Naive thymus-derived CD4-positive, alpha-beta T cell (primary cell): ENCODE results near the gene SOX12. TPM values are rescaled to one million over a fixed set of nuclear protein-coding genes. Genes with fewer than 3 reads are reported as not detected.

Experiments used
- polyA plus RNA-seq, 2 donors: library from polyadenylated mRNA; unstranded; fragments of 300-500 nt; fragmentation: Illumina TruSeq; gene quantifications; one replicate each; pipeline ENCODE4 v1.2.3, GENCODE V29; 2021
- total RNA-seq, 6 experiments: library from RNA in 5 of 6; stranded (reverse) in 5 of 6; gene quantifications; 1 replicate in 5 of 6; 2 replicates in 1 of 6; pipeline ENCODE4 v1.2.3 and lab custom pipeline; 2021 to 2026

Gene SOX12
- total and polyA plus RNA-seq, 7 experiments from 2014 or later = 0.89 to 15.1 (median 9.4) TPM

Other genes starting within 250 kb of the SOX12 start
- not detected for gene DEFB125, start 237.9 kb upstream of the SOX12 start, total RNA-seq
- gene DEFB125, start 237.9 kb upstream of the SOX12 start, polyA plus RNA-seq = not detected
- not detected for gene DEFB126, start 183.0 kb upstream of the SOX12 start, total RNA-seq
- not detected for gene DEFB126, start 183.0 kb upstream of the SOX12 start, polyA plus RNA-seq
- not detected for gene DEFB127, start 168.1 kb upstream of the SOX12 start, total RNA-seq
- gene DEFB127, start 168.1 kb upstream of the SOX12 start, polyA plus RNA-seq = not detected
- not detected for gene DEFB128, start 135.8 kb upstream of the SOX12 start, total RNA-seq
- not detected for gene DEFB128, start 135.8 kb upstream of the SOX12 start, polyA plus RNA-seq
- gene DEFB129, start 98.3 kb upstream of the SOX12 start, total RNA-seq = not detected
- gene DEFB129, start 98.3 kb upstream of the SOX12 start, polyA plus RNA-seq = not detected
- not detected for gene DEFB132, start 67.8 kb upstream of the SOX12 start, total RNA-seq
- not detected for gene DEFB132, start 67.8 kb upstream of the SOX12 start, polyA plus RNA-seq
- gene C20orf96, start 34.8 kb upstream of the SOX12 start, total RNA-seq = 1 to 10 TPM; 3.4 to 5.7 (median 4.8) TPM
- gene C20orf96, start 34.8 kb upstream of the SOX12 start, polyA plus RNA-seq = 1 to 10 TPM in 1 of 2 donors, under 1 TPM in 1; 0.86 to 1.1 TPM
- 10 to 100 TPM; 14.6 to 31.9 (median 27.1) TPM for gene ZCCHC3, start 28.0 kb upstream of the SOX12 start, total RNA-seq
- 10 to 100 TPM in 1 of 2 donors, 1 to 10 TPM in 1; 5.6 to 15.3 TPM for gene ZCCHC3, start 28.0 kb upstream of the SOX12 start, polyA plus RNA-seq
- gene NRSN2, start 21.6 kb downstream of the SOX12 start, total RNA-seq = 1 to 10 TPM in 3 of 5 experiments, under 1 TPM in 2; 0.24 to 2.1 (median 1.3) TPM
- 1 to 10 TPM; 1.3 to 1.8 TPM for gene NRSN2, start 21.6 kb downstream of the SOX12 start, polyA plus RNA-seq
- gene TRIB3, start 55.2 kb downstream of the SOX12 start, total RNA-seq = 10 to 100 TPM in 1 of 5 experiments, 1 to 10 TPM in 4; 2.4 to 27.7 (median 9.4) TPM
- gene TRIB3, start 55.2 kb downstream of the SOX12 start, polyA plus RNA-seq = 10 to 100 TPM; 12.6 to 16.0 TPM
- 100 to 1,000 TPM in 1 of 5 experiments, 10 to 100 TPM in 4; 70.3 to 153 (median 96.9) TPM for gene RBCK1, start 82.7 kb downstream of the SOX12 start, total RNA-seq
- gene RBCK1, start 82.7 kb downstream of the SOX12 start, polyA plus RNA-seq = 10 to 100 TPM; 80.1 to 98.1 TPM
- 10 to 100 TPM; 26.3 to 45.7 (median 35.4) TPM for gene TBC1D20, start 137.0 kb downstream of the SOX12 start, total RNA-seq
- gene TBC1D20, start 137.0 kb downstream of the SOX12 start, polyA plus RNA-seq = 10 to 100 TPM; 19.9 to 24.3 TPM
- gene CSNK2A1, start 218.2 kb downstream of the SOX12 start, total RNA-seq = 100 to 1,000 TPM in 1 of 5 experiments, 10 to 100 TPM in 4; 69.7 to 117 (median 90.8) TPM
- 10 to 100 TPM; 47.3 to 47.8 TPM for gene CSNK2A1, start 218.2 kb downstream of the SOX12 start, polyA plus RNA-seq